Heart left ventricle (tissue), 16 donors: ENCODE results near the gene THSD7B. TPM values are rescaled to one million over a fixed set of nuclear protein-coding genes. Genes with fewer than 3 reads are reported as not detected.

Source experiments
- ATAC-seq, 4 donors: fragments of 200-7000 bp; cut with Tn5 transposase; one replicate each; pipeline ENCODE4 v1.9.1; 2020 to 2022; ENCODE audit warnings: moderate library complexity in 4 of 4, mild to moderate bottlenecking in 3 of 4, moderate number of reproducible peaks in 1 of 4
- DNase-seq, 5 donors: peaks; one replicate each; pipeline ENCODE4 v3.0.0-alpha.2; 2020
- H3K27ac ChIP-seq, 12 donors: fragments of 200-600 bp; sonication (generic) in 4 of 12; one replicate each; pipeline versions ENCODE4 v1.5.0 to v1.8.0; 2016 to 2022; ENCODE audit warnings: mild to moderate bottlenecking in 2 of 12
- H3K27me3 ChIP-seq, 9 donors: fragments of 200-600 bp; sonication (generic) in 2 of 9; one replicate each; pipeline versions ENCODE4 v1.5.1 to v1.8.0; 2016 to 2022; ENCODE audit warnings: mild to moderate bottlenecking in 3 of 9
- H3K36me3 ChIP-seq, 9 donors: fragments of 200-600 bp; sonication (generic) in 2 of 9; one replicate each; pipeline versions ENCODE4 v1.5.0 to v1.8.0; 2018 to 2022; ENCODE audit warnings: mild to moderate bottlenecking in 2 of 9
- H3K4me1 ChIP-seq, 12 donors: fragments of 200-600 bp; sonication (generic) in 4 of 12; one replicate each; pipeline versions ENCODE4 v1.5.0 to v1.8.0; 2016 to 2022; ENCODE audit warnings: mild to moderate bottlenecking in 3 of 12
- H3K4me3 ChIP-seq, 12 donors: fragments of 200-600 bp; sonication (generic) in 4 of 12; one replicate each; pipeline versions ENCODE4 v1.5.0 to v1.8.0; 2017 to 2022; ENCODE audit warnings: mild to moderate bottlenecking in 9 of 12, moderate library complexity in 4 of 12
- H3K9me3 ChIP-seq, 12 donors: fragments of 200-600 bp; sonication (generic) in 4 of 12; one replicate each; pipeline versions ENCODE4 v1.5.0 to v1.8.0; 2016 to 2022; ENCODE audit warnings: mild to moderate bottlenecking in 1 of 12
- CTCF ChIP-seq, 12 donors: fragments of 200-600 bp; sonication (generic) in 4 of 12; IDR thresholded peaks; one replicate each; pipeline versions ENCODE4 v1.5.0 to v1.8.0; 2018 to 2022; ENCODE audit warnings: antibody characterized with exemption in 12 of 12, mild to moderate bottlenecking in 5 of 12
- POLR2A ChIP-seq, 2 donors: fragments of 450-650 bp; IDR thresholded peaks; one replicate each; pipeline ENCODE4 v1.6.1; 2017; ENCODE audit warnings: antibody characterized with exemption in 2 of 2, mild to moderate bottlenecking in 2 of 2, moderate library complexity in 2 of 2
- WGBS, 4 donors: extraction: QIAGEN DNeasy Blood & Tissue Kit in 2 of 4; methylation state at CpG; one replicate each; pipeline versions ENCODE4 v1.1.5 to v1.1.7; 2013 to 2018; 5-methylcytosine and 5-hydroxymethylcytosine counted together
- intact Hi-C, 10 donors: fragments of 100-400 bp; cut with DNase I; formaldehyde crosslinking; loops; one replicate each; pipeline versions ENCODE4 v1.11.1 to v1.14.2; 2022
- polyA plus RNA-seq, 2 donors: library from polyadenylated mRNA; stranded (reverse); fragments of 200-250 nt; gene quantifications; one replicate each; pipeline ENCODE4 v1.2.3, GENCODE V29; 2013
- total RNA-seq, 9 donors: library from RNA; depleted of rRNA in 2 of 9; stranded (reverse); fragments of >200 nt in 2 of 9; fragmentation: NEBNext Ultra II Directional in 3 of 9; extraction: Animal tissue kit (Norgen Biotek cat#: 25700) in 3 of 9; gene quantifications; one replicate each; pipeline versions ENCODE4 v1.1.0 to v1.2.4, GENCODE V29; 2016 to 2023
- donor health status: ischemic (EF 13 %, LVEDD 7.1; RV severe dilation, severe dysfunction).
- donor health status: healthy with polysubstance abuse.
- donor health status: DM: no; HTN: yes; CAD: no.
- donor health status: DM: no; HTN: no; CAD: no.
- donor health status: ischemic (EF 25% LVEDD 6.9; RV normal size, moderate dysfunction).
- donor health status: ischemic (EF 25% LVEDD 5.7; RV mildly dilated, moderate dysfunction).
- donor health status: healthy.
- donor health status: DM: yes; HTN: yes; CAD: no.
- donor health status: ischemic (EF 35%, LVEDD 5.7; RV mildly dilated, moderate dysfunction).
- donor health status: nonischemic (EF 11% LVEDD 7.7; RV severe dilation, severe dysfunction).
- donor health status: DM: yes; HTN: yes; CAD: no.
- donor health status: PGD.
- donor health status: ischemic (EF 29% LVEDD 5.4; RV normal size, mild dysfunction).
- donor health status: nonischemic (EF 23%, LVEDD 6.1; RV moderate dilation, normal function).

THSD7B gene
- total and polyA plus RNA-seq, 11 donors, result 0.04 to 0.43 (median 0.17) TPM

DNA sequence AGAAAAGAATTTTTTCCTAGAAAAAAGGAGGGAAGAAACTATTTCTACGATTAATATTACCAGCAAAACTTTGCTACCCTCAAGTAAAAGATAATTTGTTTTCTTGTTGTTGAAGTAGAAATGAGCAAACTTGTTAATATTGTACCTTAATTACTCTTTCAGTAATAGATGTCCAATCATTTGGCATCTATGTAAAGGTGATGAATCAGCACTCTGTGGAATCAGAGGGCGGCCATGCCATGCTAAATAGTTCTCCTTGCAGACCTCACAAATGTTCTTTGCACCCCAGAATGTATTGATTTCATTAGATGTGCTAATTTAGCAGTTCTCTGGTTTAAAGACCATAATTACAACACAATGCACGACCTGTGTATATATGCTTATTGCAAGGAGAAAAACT lies 29.1 kb upstream of the THSD7B start:
- Histone ChIP-seq H3K27ac (no peak overlapping the region), H3K4me3 (no peak overlapping the region), H3K27me3 (peaks cover 0 to 4% (median 0%) of the 10 kb centered on the region in 9 donors), H3K9me3 (peaks cover 0 to 3% (median 0%) of the 10 kb centered on the region in 12 donors), H3K4me1 (no peaks in the 10 kb centered on the region), H3K36me3 (no peaks in the 10 kb centered on the region)
- intact Hi-C loops, result loop anchor here in 6 of 10 donors (2.0 to 10.0 kb wide), 4 partner anchors 309 to 314 kb away; no protein-coding TSS in a partner anchor
- WGBS, 4 donors, result 58 to 70% (median 66%) methylated on average over 3 of the region's 3 CpGs
- TF ChIP-seq CTCF (IDR thresholded peaks at IDR 0.05) (no peak), POLR2A (IDR thresholded peaks at IDR 0.05) (no peak)
- ATAC-seq (no peak), DNase-seq (no peak)

- no peak overlapping the region for H3K4me3 ChIP-seq
- ATAC-seq (no peak), DNase-seq (no peak)
- H3K27ac ChIP-seq, result no peak overlapping the region
- no peak for TF ChIP-seq POLR2A (IDR thresholded peaks at IDR 0.05)
- TF ChIP-seq CTCF (IDR thresholded peaks at IDR 0.05), result no peak
- no peaks in the 10 kb centered on the region for H3K36me3 ChIP-seq
- intact Hi-C loops, result loop anchor here in 5 of 10 donors (5.0 to 10.0 kb wide), 3 partner anchors 311 to 316 kb away; no protein-coding TSS in a partner anchor
- no peaks in the 10 kb centered on the region for H3K4me1 ChIP-seq
- WGBS, 4 donors, result 32 to 57% (median 54%) methylated on average over 2 of the region's 2 CpGs
- peaks cover 0 to 4% (median 0%) of the 10 kb centered on the region in 9 donors for H3K27me3 ChIP-seq
- H3K9me3 ChIP-seq, result no peaks in the 10 kb centered on the region
These were observed 27.3 kb upstream of the THSD7B start for GRCh38 chr2:136738044-136738443.

GRCh38 chr2:136741471-136741870 lies 23.9 kb upstream of the THSD7B start:
- H3K36me3 ChIP-seq, result no peaks in the 10 kb centered on the region
- H3K27me3 ChIP-seq, result peaks cover 0 to 4% (median 0%) of the 10 kb centered on the region in 9 donors
- TF ChIP-seq CTCF (IDR thresholded peaks at IDR 0.05) (no peak), POLR2A (IDR thresholded peaks at IDR 0.05) (no peak)
- intact Hi-C loops, result loop anchor here in 1 of 10 donors (10.0 kb wide), 1 partner anchor 317 kb away; no protein-coding TSS in a partner anchor
- DNase-seq (no peak), ATAC-seq (no peak)
- H3K4me3 ChIP-seq, result no peak overlapping the region
- H3K4me1 ChIP-seq, result peaks cover 0 to 6% (median 0%) of the 10 kb centered on the region in 12 donors
- no peak overlapping the region for H3K27ac ChIP-seq
- WGBS, 4 donors, result 39 to 46% (median 44%) methylated on average over 2 of the region's 2 CpGs
- H3K9me3 ChIP-seq, result no peaks in the 10 kb centered on the region

GRCh38 chr2:136750065-136750464 lies 15.3 kb upstream of the THSD7B start:
- Histone ChIP-seq H3K27ac (peak overlapping the region in 9 of 12 donors; percentile 6 to 69 (median 28)), H3K4me1 (no peaks in the 10 kb centered on the region), H3K27me3 (no peaks in the 10 kb centered on the region), H3K9me3 (no peaks in the 10 kb centered on the region), H3K36me3 (no peaks in the 10 kb centered on the region), H3K4me3 (no peak overlapping the region)
- intact Hi-C loops, result loop anchor here in 1 of 10 donors (10.0 kb wide), 1 partner anchor 325 kb away; no protein-coding TSS in a partner anchor
- TF ChIP-seq POLR2A (IDR thresholded peaks at IDR 0.05) (no peak), CTCF (IDR thresholded peaks at IDR 0.05) (no peak)
- peak in 2 of 5 donors; percentile 62 to 77 for DNase-seq
- ATAC-seq, result peak; percentile 94 to 99 (median 96)
- 42 to 55% (median 45%) methylated on average over 2 of the region's 2 CpGs for WGBS, 4 donors
